Measurements from ENCODE around the gene PRDM16.

PRDM16 gene

GRCh38 chr1:3295846-3296245, 226.8 kb downstream of the PRDM16 start:
- in situ Hi-C loops (cut with MboI; ENCODE audit: low sequenced_read_pairs, unreplicated experiment) = no loop called here
- no peak for DNase-seq (ENCODE audit: low spot score)
- TF ChIP-seq CTCF (IDR thresholded peaks at IDR 0.05; ENCODE audit: borderline replicate concordance, control extremely low read depth, extremely low read depth, insufficient read depth, missing control alignments) = no peak

- in situ Hi-C loops (cut with MboI; ENCODE audit: low sequenced_read_pairs, unreplicated experiment) = no loop called here
- DNase-seq (ENCODE audit: low spot score) = no peak
- TF ChIP-seq CTCF (IDR thresholded peaks at IDR 0.05; ENCODE audit: borderline replicate concordance, control extremely low read depth, extremely low read depth, insufficient read depth, missing control alignments) = no peak
These were observed 227.3 kb downstream of the PRDM16 start for GRCh38 chr1:3296326-3296725.

GRCh38 chr1:3296826-3297225, 227.8 kb downstream of the PRDM16 start:
- TF ChIP-seq CTCF (IDR thresholded peaks at IDR 0.05; ENCODE audit: borderline replicate concordance, control extremely low read depth, extremely low read depth, insufficient read depth, missing control alignments) = no peak
- DNase-seq (ENCODE audit: low spot score) = no peak
- in situ Hi-C loops (cut with MboI; ENCODE audit: low sequenced_read_pairs, unreplicated experiment) = no loop called here

GRCh38 chr1:3297756-3298155, 228.8 kb downstream of the PRDM16 start:
- in situ Hi-C loops (cut with MboI; ENCODE audit: low sequenced_read_pairs, unreplicated experiment) = no loop called here

GRCh38 chr1:3298197-3298596, 229.2 kb downstream of the PRDM16 start:
- no peak for TF ChIP-seq CTCF (IDR thresholded peaks at IDR 0.05; ENCODE audit: borderline replicate concordance, control extremely low read depth, extremely low read depth, insufficient read depth, missing control alignments)
- no peak for DNase-seq (ENCODE audit: low spot score)
- in situ Hi-C loops (cut with MboI; ENCODE audit: low sequenced_read_pairs, unreplicated experiment) = no loop called here

More at GRCh38 chr1:3297756-3298155, 228.8 kb downstream of the PRDM16 start:
- no peak for DNase-seq (ENCODE audit: low spot score)
- TF ChIP-seq CTCF (IDR thresholded peaks at IDR 0.05; ENCODE audit: borderline replicate concordance, control extremely low read depth, extremely low read depth, insufficient read depth, missing control alignments) = no peak

GRCh38 chr1:3304246-3304645, 235.2 kb downstream of the PRDM16 start:
- no peak for TF ChIP-seq CTCF (IDR thresholded peaks at IDR 0.05; ENCODE audit: borderline replicate concordance, control extremely low read depth, extremely low read depth, insufficient read depth, missing control alignments)
- in situ Hi-C loops (cut with MboI; ENCODE audit: low sequenced_read_pairs, unreplicated experiment) = no loop called here
- DNase-seq (ENCODE audit: low spot score) = no peak

- TF ChIP-seq CTCF (IDR thresholded peaks at IDR 0.05; ENCODE audit: borderline replicate concordance, control extremely low read depth, extremely low read depth, insufficient read depth, missing control alignments) = no peak
- no peak for DNase-seq (ENCODE audit: low spot score)
- in situ Hi-C loops (cut with MboI; ENCODE audit: low sequenced_read_pairs, unreplicated experiment) = no loop called here
These were observed 235.7 kb downstream of the PRDM16 start for GRCh38 chr1:3304692-3305091.
